ENCODE measurements around the gene MSN. TPM values are rescaled to one million over a fixed set of nuclear protein-coding genes. Genes with fewer than 3 reads are reported as not detected.
"Not testable (repeated sequence)": the region's sequence is repeated elsewhere in the genome, so short reads cannot be mapped to it uniquely, and the experiment has no call there.

MSN gene
- polyA plus RNA-seq, 12 donors: 107 to 195 (median 124) TPM

DNA sequence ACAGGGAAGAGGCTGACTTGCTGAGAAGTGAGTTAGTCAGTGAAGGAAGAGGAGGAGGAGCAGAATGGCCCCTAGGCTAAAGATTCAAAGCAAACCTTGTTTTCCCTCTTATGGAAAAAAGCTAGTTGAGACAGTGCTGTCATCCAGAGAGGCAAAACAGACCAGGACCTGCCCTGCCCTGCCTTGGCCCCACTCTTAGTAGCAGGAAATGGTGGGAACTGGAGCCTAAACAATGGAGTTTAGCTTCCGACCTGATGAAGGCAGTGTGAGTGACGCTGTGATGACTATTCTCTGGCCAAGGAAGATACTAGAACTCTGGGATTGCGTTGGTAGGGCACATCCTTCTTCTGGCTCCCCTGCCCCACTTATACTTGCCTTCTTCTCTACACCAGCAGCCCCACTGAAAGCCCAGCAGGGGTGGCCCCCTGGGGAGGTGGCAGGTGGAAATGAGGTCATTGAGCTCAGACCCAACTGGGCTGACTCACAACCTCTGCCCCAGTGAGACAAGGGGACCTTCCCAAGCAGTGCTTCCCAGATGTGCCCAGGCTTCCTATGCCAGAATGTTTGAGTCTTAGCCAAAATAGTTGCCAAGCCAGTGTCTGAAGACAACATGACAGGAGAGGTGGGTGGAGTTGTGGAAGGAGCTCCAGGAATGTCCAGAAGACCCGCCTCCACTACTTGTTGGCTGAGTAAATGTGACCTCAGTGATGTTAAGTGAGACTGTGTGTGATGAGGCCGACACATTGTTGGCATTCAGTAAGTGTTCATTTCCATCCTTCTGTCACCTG, 38.8 kb downstream of the MSN start:
- DNase-seq: no peak

DNA sequence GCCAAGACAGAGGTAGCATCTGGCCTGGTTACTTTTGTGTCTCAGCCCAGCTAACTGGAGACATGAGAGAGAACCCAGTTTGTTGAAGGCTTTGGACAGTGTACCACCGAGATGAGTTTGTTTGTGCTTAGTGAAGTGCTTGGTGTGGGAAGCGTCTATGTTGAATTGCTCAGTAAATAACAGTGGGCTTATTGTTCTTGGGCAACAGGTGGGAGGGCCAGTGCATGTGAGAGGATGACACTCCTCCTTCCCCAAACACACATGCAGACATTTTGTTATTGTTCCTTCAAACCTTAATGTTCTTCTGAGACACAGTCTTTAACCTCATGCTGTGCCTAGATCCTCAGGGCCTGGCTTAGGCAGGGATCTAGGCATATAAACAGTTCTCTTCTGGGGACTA, 39.7 kb downstream of the MSN start:
- no peak for DNase-seq

DNA sequence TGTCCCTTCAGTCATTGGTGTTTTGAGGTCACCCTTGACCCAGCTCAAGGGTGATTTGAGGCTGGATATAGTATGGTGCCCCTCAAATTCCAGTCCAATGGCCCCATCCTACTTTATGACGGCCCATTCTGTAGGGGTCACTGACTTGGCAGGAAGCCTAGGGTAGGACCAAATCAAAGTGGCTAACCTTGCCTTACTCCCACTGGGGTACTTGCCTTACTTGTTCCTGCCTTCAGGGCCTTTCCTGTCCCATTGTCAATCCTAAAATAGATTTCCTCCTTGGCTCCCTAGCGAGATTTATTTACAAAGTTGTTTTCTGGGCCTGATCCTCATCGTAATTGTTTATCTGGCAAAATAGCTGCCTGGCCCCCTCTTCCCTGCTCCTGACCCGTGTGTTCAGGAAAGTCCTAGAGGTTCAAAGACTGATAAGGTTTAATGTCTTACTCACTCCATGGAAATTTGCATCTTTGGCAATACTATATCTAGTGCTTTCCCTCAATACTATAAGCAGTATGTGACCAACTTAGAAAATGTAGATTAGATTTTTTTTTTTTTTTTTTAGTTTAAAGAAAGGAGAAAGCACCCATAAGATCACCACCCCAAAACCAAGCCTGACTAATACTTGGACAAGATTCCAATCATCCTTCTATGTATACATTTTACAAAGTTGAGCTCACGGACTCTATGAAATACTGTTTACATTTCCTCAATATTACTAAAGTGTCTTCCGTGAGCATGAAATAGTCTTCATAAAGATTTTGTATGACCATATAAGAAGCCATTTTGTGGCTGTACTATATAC, 44.8 kb downstream of the MSN start:
- DNase-seq: no peak

DNA sequence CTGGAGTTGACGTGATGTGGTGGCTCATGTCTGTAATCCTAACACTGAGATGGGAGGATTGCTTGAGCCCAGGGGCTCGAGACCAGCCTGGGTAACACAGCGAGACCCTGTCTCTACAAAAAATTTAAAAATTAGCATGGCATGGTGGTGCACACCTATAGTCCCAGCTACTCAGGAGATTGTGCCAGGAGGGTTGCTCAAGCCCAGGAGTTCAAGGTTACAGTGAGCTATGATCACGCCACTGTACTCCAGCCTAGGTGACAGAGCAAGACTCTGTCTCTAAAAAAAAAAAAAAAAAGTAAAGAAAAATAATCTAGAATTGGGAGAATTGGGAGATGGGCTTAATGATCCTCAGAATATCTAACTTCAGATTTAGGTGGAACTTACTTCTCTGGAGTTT, 51.1 kb downstream of the MSN start:
- no peak for DNase-seq

GRCh38 chrX:65720381-65720964, 53.0 kb downstream of the MSN start:
- no peak for DNase-seq

GRCh38 chrX:65723706-65724105, 56.3 kb downstream of the MSN start:
- no peak for DNase-seq

- DNase-seq: no peak
Observed at GRCh38 chrX:65726715-65727114, 59.3 kb downstream of the MSN start.

DNA sequence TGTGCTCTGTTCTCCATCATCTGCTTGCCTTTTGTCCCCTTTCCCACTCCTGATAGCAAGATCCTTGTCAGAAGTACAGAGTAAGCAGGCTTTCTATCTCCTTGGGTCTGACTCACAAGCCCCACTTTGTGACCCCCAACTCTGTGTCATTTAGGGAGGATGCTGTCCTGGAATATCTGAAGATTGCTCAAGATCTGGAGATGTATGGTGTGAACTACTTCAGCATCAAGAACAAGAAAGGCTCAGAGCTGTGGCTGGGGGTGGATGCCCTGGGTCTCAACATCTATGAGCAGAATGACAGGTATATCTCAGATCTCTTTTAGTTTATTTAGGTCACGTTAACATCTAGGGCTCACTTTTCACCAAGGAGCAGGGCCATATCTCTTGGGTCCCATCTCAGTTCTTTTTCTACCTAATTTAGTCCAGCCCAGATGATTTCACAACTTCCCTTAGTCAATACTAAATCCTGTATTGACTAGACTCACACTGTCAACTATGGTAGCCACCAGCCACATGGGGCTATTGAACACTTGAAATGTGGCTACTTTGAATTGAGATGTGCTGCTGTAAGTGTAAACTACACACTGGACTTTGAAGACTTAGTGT, 64.3 kb downstream of the MSN start:
- DNase-seq: no peak

DNA sequence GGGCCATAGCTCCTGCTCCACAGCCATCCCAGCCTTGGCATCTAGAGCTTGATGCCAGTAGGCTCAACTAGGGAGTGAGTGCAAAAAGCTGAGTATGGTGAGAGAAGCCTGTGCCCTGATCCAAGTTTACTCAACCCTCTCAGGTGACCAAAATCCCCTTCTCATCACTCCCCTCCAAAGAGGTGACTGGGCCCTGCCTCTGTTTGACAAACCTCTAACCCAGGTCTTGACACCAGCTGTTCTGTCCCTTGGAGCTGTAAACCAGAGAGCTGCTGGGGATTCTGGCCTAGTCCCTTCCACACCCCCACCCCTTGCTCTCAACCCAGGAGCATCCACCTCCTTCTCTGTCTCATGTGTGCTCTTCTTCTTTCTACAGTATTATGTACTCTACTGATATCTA, 73.5 kb downstream of the MSN start:
- DNase-seq: no peak

GRCh38 chrX:65741823-65742222, 74.4 kb downstream of the MSN start:
- no peak for DNase-seq

GRCh38 chrX:65744965-65745364, 77.5 kb downstream of the MSN start:
- DNase-seq: no peak

DNA sequence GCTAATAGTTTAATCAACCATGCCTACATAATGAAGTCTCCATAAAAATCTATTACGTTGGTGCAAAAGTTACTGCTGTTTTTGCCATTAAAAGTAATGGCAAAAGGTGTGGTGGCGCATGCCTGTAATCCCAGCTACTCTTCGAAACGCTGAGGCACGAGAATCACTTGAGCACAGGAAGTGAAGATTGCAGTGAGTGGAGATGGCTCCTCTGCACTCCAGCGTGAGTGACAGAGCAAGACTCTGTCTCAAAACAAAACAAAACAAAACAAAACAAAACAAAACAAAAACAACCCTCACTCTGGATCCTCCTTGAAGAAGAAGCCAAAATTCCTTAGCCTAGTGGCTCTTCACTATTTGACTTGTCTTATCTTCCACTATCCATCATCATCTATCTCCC, 78.0 kb downstream of the MSN start:
- no peak for DNase-seq

GRCh38 chrX:65745992-65746391, 78.5 kb downstream of the MSN start:
- DNase-seq: no peak

DNA sequence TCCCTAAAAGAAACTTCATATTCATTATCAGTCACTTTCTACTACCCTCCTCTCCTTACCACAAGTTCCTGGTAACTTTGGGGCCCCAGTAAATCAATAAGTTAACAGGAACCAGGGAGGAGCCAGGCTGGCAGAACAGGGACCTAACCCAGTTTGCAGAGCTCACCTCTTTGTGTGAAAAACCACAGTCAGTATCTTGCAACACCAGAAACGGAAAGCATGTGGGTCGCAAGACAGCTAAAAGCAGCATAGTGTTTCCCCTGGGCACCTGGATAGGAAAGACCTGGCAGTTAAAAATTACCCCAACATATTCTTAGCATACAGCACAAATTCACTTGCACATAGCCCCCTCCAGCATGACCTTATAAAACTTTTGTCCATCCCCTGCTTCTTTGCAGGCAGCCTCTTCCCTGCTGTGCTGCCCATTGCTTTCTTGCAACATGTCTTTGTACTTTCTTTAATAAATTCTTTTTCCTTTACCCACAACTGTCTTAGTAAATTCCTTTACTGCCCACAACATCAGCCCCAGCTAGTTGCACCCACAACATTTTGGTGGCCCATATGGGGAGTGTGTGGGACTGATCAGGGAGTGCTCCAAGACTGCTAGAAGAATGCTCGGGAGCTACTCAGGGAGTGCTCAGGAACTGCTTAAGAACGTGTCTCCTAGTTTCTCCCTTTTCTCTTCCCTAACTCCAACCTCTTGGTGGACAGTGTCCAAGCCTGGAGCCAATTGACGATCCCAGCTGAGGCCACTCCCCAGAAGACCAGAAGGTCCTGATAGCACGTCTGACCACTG, 83.4 kb downstream of the MSN start:
- no peak for DNase-seq

GRCh38 chrX:65751519-65751918, 84.1 kb downstream of the MSN start:
- DNase-seq: no peak

DNA sequence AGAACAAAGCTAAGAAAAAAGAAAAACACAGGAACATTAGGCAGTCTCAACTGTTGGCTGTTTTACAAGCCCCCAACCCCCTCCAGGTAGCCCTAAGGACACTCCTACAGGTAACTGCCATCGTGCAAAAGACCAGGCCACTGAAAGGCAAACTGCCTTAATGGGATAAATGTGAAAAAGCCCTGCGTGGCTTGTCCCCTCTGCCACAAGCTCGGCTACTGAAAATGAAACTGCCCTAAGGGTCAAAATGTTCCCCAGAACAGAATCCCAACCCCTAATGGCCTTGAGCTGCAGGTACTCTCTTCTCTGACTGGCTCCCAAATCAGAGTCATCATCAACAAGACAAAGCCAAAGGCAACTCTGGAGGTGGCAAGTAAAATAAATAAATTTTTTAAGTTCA, 84.8 kb downstream of the MSN start:
- DNase-seq: no peak

DNA sequence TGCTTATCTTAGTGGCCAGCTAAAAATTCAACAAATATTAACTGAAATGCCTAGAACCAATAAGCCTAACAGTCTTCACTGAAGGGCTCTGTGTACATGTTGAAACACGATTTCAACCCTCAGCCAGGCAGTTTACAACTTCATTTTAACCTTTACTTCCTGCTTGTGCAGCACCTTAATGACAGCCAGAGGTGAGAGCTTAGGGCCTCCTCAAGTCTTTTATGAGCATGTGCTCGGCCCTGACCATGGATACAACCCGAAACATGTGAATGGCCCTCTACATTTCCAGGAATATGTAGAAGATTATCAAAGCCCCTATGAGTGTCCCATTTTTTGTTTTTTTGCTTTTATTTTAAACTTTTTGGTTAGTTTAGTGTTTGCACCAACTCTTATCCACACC, 88.3 kb downstream of the MSN start:
- no peak for DNase-seq

GRCh38 chrX:65757943-65758342, 90.5 kb downstream of the MSN start:
- no peak for DNase-seq

GRCh38 chrX:65758505-65758904, 91.1 kb downstream of the MSN start:
- DNase-seq: no peak

DNA sequence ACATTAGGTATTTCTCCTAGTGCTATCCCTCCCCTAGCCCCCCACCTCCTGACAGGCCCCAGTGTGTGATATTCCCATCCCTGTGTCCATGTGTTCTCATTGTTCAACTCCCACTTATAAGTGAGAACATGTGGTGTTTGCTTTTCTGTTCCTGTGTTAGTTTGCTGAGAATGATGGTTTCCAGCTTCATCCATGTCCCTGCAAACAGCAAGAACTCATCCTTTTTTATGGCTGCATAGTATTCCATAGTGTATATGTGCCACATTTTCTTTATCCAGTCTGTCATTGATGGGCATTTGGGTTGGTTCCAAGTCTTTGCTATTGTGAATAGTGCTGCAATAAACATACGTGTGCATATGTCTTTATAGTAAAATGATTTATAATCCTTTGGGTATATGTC, 92.1 kb downstream of the MSN start:
- not testable (repeated sequence) for DNase-seq

DNA sequence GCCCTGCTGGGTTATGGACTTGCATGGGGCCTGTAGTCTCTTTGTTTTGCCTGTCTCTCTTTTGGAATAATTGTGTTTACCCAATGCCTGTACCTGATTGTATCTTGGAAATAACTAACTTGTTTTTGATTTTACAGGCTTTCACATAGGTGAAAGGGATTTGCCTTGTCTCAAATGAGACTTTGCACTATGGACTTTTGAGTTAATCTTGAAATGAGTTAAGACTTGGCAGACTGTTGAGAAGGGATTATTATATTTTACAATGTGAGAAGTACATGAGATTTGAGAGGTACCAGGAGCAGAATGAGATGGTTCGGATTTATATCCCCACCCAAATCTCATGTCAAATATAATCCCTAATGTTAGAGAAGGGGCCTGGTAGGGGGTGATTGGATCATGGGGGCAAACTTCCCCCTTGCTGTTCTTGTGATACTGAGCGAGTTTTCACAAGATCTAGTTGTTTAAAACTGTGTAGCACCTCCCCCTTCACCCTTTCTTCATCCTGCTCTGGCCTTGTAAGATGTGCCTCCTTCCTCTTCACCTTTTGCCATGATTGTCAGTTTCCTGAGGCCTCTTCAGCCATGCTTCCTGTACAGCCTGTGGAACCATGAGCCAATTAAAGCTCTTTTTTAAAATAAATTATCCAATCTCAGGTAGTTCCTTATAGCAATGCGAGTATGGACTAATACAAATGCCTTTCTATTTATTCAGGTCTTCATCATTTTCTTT, 102.3 kb downstream of the MSN start:
- no peak for DNase-seq
